Mucosa of descending colon (tissue), 3 donors: ENCODE measurements around the gene ANTXR2. TPM values are rescaled to one million over a fixed set of nuclear protein-coding genes. Genes with fewer than 3 reads are reported as not detected.

Source experiments
- ATAC-seq: fragments of 200-7000 bp; cut with Tn5 transposase; one replicate; pipeline ENCODE4 v1.9.1; 2020; ENCODE audit warnings: mild to moderate bottlenecking, moderate library complexity
- DNase-seq, 3 donors: peaks; one replicate each; pipeline ENCODE4 v3.0.0-alpha.2; 2020
- H3K36me3 ChIP-seq: fragments of 200-600 bp; one replicate; pipeline ENCODE4 v1.8.0; 2021; ENCODE audit warnings: low read depth, mild to moderate bottlenecking
- H3K4me1 ChIP-seq: fragments of 200-600 bp; one replicate; pipeline ENCODE4 v1.8.0; 2021; ENCODE audit warnings: low read depth, mild to moderate bottlenecking
- H3K4me3 ChIP-seq: fragments of 200-600 bp; one replicate; pipeline ENCODE4 v1.8.0; 2021; ENCODE audit warnings: mild to moderate bottlenecking
- H3K9me3 ChIP-seq: fragments of 200-600 bp; one replicate; pipeline ENCODE4 v1.8.0; 2021; ENCODE audit warnings: mild to moderate bottlenecking
- CTCF ChIP-seq: fragments of 200-600 bp; IDR thresholded peaks from one replicate; pipeline ENCODE4 v1.8.0; 2022; ENCODE audit warnings: antibody characterized with exemption, mild to moderate bottlenecking
- intact Hi-C, 2 donors: fragments of 100-400 bp; cut with DNase I in 1 of 2; cut with micrococcal nuclease in 1 of 2; formaldehyde crosslinking; loops; one replicate each; pipeline versions ENCODE4 v1.11.0 to v1.11.1; 2022; cut with DNase I, micrococcal nuclease
- total RNA-seq, 3 donors: library from RNA; stranded (reverse); fragmentation: NEBNext Ultra II Directional in 2 of 3; extraction: Animal tissue kit (Norgen Biotek cat#: 25700) in 2 of 3; gene quantifications; one replicate each; pipeline versions ENCODE4 v1.2.1 to v1.2.4, GENCODE V29; 2021 to 2023
- donor health status: DM: no; HTN: no; CAD: no; lungs with moderate emphysema.
- donor health status: DM: no; HTN: no; CAD: no.
- donor health status: DM: no; HTN: yes; CAD: no.

The ANTXR2 gene
- total RNA-seq, 3 donors from 2014 or later = 83.2 to 276 (median 120) TPM

DNA sequence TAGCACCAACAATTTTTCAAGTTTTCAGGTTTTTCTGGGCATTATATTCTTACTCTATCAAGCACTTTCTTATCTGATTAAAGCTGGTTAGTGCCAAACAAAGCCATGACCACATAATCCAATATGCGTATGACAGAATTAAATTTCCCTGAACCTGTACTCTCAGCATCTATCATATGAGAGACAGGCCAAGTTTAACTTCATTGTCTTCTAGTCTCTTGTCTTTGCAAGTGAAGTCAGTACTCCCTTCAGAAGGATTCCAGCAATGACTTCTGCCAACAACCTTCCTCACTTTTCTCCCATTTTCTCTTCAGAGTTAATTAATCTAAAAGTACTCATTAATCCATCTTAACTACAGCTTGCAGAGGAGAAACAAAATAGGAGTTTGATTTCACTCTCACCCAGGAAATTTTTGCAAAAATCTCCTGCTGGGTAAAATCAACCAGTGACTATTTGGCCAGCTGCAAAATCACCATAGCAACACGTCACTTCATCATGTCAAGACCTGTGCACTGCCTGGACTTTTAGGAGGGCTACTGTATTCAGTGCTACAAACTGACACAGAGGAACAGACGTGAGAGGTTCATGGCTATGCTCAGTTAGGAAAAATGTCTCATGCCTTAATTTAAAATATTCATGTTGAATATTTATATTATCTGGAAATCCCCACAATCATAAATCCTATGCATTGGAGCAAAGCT is 208.4 kb downstream of the ANTXR2 start:
- ATAC-seq = no peak
- intact Hi-C loops = no loop called here
- Histone ChIP-seq H3K9me3 (no peaks in the 10 kb centered on the region), H3K4me1 (no peaks in the 10 kb centered on the region), H3K4me3 (no peak overlapping the region), H3K36me3 (no peaks in the 10 kb centered on the region)
- DNase-seq = no peak
- TF ChIP-seq CTCF = no peak

GRCh38 chr4:79863333-79863732 is 209.7 kb downstream of the ANTXR2 start:
- no peaks in the 10 kb centered on the region for H3K4me1 ChIP-seq
- no peak for ATAC-seq

GRCh38 chr4:79862821-79863220 is 210.2 kb downstream of the ANTXR2 start:
- TF ChIP-seq CTCF = no peak
- no peak overlapping the region for H3K4me3 ChIP-seq
- no peak for DNase-seq
- H3K4me1 ChIP-seq = no peaks in the 10 kb centered on the region
- H3K9me3 ChIP-seq = no peaks in the 10 kb centered on the region
- intact Hi-C loops = no loop called here
- no peaks in the 10 kb centered on the region for H3K36me3 ChIP-seq
- ATAC-seq = no peak

More at GRCh38 chr4:79863333-79863732, 209.7 kb downstream of the ANTXR2 start:
- no peaks in the 10 kb centered on the region for H3K9me3 ChIP-seq
- intact Hi-C loops = no loop called here
- H3K36me3 ChIP-seq = no peaks in the 10 kb centered on the region
- H3K4me3 ChIP-seq = no peak overlapping the region
- TF ChIP-seq CTCF = no peak
- no peak for DNase-seq

DNA sequence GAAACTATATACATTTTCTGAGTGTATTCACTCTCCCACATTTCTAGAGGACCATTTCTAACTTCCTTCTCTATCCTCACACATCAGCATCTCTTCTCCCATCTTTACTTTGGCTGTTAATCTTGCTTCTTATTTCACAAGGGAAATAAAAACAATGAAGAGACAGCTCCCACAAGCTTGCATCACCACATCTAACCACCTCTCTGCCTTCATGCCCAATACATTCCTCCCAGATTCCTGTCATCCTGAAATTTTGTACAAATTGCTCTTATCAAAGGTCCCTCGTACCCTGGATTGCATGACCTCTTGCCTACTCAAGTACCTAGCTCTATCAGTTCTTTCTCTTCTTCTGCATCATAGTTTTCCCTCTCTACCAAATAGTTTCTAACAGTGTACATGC is 215.2 kb downstream of the ANTXR2 start:
- Histone ChIP-seq H3K9me3 (no peaks in the 10 kb centered on the region), H3K4me3 (no peak overlapping the region), H3K4me1 (no peaks in the 10 kb centered on the region), H3K36me3 (no peaks in the 10 kb centered on the region)
- intact Hi-C loops = no loop called here
- TF ChIP-seq CTCF = no peak
- ATAC-seq (no peak), DNase-seq (no peak)

DNA sequence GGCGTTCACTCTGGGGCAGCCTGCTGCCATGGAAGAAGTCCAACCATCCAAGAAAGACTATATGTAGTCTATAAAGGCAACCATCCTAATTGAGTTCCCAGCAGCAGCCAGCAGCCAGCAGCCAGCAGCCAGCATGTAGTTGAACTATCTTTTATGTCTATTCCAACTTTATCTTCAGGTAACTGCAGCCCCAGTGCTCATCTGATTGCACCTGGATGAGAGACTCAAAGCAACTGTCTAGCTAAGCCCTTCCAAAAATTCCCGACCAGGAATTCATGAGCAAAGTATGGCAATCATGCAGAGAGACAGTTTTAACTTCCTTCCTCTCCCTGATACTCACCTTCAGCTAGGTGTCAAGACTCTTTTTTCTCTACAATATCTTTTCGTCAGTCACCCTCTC is 216.8 kb downstream of the ANTXR2 start:
- ATAC-seq (no peak), DNase-seq (no peak)
- Histone ChIP-seq H3K4me1 (no peaks in the 10 kb centered on the region), H3K4me3 (no peak overlapping the region), H3K36me3 (no peaks in the 10 kb centered on the region), H3K9me3 (no peaks in the 10 kb centered on the region)
- intact Hi-C loops = no loop called here
- no peak for TF ChIP-seq CTCF
